ENCODE data around the gene NGRN.
"Not testable (repeated sequence)": the region's sequence is repeated elsewhere in the genome, so short reads cannot be mapped to it uniquely, and the experiment has no call there.

Gene NGRN

GRCh38 chr15:90281637-90282036, 16.2 kb downstream of the NGRN start:
- not testable (repeated sequence) for DNase-seq (ENCODE audit: low read depth)

- DNase-seq (ENCODE audit: low read depth): no peak
Observed at GRCh38 chr15:90286678-90287077, 21.2 kb downstream of the NGRN start.

GRCh38 chr15:90287101-90287500, 21.6 kb downstream of the NGRN start:
- DNase-seq (ENCODE audit: low read depth): no peak

GRCh38 chr15:90287946-90288345, 22.5 kb downstream of the NGRN start:
- no peak for DNase-seq (ENCODE audit: low read depth)

- no peak for DNase-seq (ENCODE audit: low read depth)
Observed at GRCh38 chr15:90291679-90292356, 26.3 kb downstream of the NGRN start.

DNA sequence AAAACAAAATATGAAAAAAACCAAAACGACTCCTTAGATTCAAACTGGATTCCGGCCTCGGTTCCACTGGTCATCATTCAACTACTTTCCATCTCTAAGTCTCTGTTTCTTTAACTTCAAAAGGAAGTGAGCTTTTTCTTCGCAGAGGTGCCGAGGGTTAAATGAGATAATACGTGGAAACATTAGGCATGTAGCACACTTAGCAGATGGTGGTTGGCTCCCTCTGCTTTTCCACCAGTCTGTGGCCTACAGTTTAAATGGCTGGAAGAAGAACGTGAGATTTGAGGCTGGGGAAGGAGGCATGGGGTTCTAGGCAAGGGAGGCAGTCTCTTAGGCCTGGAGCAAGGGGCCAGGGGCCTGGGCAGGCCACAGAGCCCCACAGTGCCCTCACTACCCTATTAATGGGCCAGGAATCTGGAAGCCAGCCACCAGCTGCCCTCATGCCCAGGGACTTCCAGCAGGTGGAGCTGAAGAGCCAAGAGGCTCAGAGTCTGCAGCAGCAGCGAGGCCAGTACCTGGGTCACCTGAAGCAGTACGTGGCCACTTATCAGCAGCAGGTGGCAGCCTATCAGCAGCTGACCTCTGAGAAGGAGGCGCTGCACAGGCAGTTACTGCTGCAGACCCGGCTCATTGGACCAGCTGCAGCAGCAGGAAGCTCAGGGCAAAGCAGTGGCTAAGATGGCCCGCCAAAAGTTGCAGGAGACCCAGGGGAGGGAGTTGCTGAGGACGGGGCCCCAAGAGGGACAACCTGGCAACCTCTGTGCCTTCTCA, 27.8 kb downstream of the NGRN start:
- peak; percentile 52 for DNase-seq (ENCODE audit: low read depth)

DNA sequence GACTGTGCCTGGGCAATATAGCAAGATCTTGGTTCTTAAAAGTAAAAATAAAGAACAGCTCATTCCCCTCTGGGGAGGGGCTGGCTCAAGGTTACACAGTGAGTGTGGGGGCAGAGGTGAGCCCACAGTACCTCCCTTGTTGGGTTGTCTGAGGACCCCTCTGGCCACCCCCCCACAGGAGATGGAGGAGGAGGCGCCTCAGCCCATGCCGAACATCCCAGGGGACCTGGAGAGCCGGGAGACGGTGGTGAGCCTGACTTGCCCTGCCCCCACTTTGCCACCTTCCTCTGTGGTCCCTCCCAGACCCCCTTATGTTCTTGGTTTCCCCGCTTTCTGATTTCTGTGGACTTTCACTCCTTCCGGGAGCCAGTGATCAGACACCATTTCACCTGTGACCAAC, 28.7 kb downstream of the NGRN start:
- no peak for DNase-seq (ENCODE audit: low read depth)

DNA sequence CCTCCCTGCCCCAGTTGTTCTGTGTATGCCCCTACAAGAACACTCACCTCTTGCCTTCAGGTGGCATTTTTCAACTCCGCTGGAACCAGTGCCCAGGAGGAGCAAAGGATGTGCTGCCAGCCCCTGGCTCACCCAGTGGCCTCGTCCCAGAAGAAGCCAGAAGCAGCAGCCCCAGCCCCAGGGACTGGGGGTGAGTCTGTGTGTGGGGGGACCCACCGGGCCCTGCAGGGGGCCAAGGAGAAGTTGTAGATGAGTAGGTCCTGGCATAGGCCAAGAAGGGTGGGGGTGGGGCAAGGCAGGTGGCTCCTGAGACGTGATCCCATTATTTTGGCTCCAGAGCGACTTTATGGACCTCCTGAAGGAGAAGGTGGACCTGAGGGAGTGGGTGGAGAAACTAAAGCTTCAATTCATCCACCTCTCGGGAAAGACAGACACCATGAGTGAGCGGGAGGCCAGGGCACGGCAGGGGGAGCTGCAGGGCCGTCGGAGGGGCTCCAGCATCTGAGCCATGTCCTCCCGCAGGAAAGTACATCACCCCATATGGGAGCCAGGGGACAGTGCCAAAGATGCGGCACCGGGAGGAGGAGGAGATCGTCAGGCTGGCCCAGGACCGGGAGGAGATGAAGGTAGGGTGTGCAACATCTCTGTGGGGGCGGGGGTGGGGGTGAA, 29.3 kb downstream of the NGRN start:
- DNase-seq (ENCODE audit: low read depth): no peak

- no peak for DNase-seq (ENCODE audit: low read depth)
Observed at GRCh38 chr15:90295270-90295648, 29.8 kb downstream of the NGRN start.

DNA sequence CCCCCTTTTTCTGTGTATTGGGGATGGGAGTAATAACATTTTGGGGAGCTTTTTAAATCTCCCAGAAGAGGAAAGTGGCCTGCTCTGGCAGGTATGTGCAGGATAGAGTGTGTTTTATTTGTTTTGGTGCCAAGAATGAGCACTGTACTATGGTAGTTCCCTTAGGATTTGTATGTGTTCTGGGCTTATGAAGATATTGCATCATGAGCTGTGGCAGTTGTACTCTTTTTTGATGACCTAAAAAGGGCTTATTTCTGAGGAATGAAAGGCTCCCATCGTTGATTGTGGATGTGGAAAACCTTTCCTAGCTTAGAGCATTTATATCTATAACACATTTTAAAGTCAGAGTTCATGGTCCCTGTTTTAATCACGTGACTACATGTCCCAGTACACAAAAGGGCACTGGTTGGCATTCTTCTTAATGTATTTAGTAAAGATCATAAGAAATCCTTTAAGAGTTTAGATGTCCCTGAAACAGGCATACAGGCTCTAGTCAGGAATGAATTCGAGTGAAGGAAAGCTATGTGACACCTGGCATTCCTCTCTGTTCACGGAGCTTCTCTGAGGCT, 30.9 kb downstream of the NGRN start:
- DNase-seq (ENCODE audit: low read depth): not testable (repeated sequence)

DNA sequence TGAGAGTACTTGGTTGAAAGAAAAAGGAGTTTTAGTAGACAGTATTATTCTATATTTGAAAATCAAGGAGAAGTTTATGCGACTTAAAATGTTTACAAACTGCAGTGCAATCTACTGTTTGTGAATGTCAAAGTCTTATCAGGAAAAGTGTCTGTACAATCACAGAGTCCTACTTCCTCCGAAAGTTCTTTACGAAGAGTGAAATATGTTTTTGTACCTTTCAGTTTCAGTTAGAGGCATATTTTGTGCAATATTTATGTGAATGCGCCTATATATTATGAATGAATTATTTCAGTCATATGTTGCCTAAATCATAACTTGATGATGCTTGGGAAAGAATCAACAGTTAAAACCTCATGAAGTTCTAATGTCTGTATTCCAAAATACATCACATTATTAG, 31.5 kb downstream of the NGRN start:
- no peak for DNase-seq (ENCODE audit: low read depth)

- DNase-seq (ENCODE audit: low read depth): no peak
Observed at GRCh38 chr15:90300541-90300940, 35.1 kb downstream of the NGRN start.

DNA sequence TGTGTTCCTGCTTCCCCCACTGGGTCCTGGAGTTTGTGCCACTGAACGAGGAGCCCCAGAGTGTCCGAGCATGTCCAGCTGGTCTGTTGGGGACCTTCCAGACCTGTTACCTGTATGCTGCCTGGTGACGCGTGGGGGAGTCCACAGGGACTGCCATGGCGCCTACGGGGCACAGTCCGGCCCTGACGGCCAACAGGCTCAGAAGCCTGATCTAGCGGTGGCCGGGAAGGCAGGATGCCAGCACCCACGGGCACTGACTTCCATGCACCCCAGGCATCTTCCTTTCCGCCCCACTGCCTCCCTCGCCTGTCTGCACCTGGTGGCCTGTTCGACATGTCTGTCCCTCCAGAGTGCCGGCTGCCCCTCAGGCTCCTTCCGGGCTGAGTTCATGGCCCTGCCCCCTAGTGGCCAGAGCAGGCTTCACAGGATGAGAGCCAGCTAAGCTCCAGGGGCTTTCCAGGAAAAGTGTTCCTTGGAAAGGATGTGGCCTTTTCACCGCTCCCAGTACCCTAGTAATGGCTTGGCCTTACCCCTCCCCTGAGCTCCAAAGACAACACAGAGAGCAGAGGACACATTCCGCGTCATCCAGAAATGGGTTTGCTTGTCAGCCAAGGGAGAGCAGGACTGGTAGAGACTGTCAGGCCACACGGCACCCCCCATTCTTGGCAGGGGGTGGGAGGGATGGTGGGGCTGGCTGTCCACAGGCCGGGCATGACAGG, 35.7 kb downstream of the NGRN start:
- DNase-seq (ENCODE audit: low read depth): peak; percentile 32

GRCh38 chr15:90301707-90302300, 36.3 kb downstream of the NGRN start:
- no peak for DNase-seq (ENCODE audit: low read depth)

- DNase-seq (ENCODE audit: low read depth): not testable (repeated sequence)
Observed at GRCh38 chr15:90305355-90305754, 39.9 kb downstream of the NGRN start.

- no peak for DNase-seq (ENCODE audit: low read depth)
Observed at GRCh38 chr15:90305932-90306331, 40.5 kb downstream of the NGRN start.

- DNase-seq (ENCODE audit: low read depth): no peak
Observed at GRCh38 chr15:90306560-90306959, 41.1 kb downstream of the NGRN start.

DNA sequence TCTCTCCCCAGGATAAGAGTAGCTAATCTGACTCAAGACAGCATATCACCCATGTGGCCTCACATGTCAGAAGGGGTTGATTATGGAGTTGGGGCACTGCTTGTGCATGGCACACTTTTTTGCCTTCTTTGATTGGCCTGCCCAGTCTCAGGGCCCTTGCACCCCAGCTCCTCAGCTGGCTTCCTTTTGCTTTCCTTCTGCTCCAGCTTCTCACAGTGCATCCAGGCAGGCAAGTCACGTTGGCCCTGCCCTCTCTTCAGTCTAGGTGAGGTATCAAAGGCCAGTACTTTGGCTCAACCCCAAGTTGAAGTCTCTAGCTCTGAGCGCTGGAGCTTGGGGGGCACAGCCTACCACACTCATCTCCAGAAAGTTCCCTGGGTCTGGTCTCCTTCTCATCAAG, 42.2 kb downstream of the NGRN start:
- DNase-seq (ENCODE audit: low read depth): no peak

DNA sequence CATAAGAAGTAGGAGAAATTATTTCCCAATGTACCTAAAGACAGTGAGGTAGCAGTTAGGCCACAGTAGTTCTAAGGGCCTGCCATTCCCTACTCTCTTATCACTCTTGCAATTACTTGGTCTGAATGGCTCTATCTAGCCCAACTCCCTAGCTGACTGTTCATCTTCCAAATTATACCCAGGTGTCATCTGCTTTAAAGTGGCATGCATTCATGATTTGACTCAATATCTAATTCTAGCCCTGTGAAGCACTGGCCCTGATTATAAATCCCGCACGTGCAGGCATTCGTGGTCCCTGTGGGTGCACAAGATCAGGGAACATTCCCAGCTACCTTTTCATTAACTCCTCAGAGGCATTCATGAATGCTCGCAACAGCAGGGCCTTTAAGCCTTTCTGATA, 43.5 kb downstream of the NGRN start:
- no peak for DNase-seq (ENCODE audit: low read depth)

GRCh38 chr15:90315278-90315982, 50.0 kb downstream of the NGRN start:
- DNase-seq (ENCODE audit: low read depth): no peak

DNA sequence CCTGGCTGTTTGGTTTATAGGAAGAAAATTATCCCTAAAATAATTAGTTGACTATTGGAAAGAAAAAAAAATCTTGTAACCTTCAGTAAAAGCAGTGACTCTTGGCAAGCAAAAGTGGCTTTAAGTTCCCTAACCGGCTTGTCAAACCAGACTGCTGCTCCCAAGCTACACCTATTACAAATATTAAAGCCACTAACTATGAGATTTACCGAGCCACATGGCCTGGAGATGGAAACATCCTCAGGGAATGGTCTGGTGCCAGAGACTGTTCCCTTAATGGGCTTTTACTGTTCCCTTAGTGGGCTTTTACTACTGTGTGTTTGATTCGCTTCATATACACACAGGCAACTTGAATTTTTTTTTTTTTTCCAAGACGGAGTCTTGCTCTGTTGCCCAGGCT, 50.7 kb downstream of the NGRN start:
- no peak for DNase-seq (ENCODE audit: low read depth)

All from activated T-helper 1 cell treated with Interleukin-2 at 50 U/mL for 16 hours (primary cell).